Measurements from ENCODE around the gene TSHZ2.

The TSHZ2 gene

DNA sequence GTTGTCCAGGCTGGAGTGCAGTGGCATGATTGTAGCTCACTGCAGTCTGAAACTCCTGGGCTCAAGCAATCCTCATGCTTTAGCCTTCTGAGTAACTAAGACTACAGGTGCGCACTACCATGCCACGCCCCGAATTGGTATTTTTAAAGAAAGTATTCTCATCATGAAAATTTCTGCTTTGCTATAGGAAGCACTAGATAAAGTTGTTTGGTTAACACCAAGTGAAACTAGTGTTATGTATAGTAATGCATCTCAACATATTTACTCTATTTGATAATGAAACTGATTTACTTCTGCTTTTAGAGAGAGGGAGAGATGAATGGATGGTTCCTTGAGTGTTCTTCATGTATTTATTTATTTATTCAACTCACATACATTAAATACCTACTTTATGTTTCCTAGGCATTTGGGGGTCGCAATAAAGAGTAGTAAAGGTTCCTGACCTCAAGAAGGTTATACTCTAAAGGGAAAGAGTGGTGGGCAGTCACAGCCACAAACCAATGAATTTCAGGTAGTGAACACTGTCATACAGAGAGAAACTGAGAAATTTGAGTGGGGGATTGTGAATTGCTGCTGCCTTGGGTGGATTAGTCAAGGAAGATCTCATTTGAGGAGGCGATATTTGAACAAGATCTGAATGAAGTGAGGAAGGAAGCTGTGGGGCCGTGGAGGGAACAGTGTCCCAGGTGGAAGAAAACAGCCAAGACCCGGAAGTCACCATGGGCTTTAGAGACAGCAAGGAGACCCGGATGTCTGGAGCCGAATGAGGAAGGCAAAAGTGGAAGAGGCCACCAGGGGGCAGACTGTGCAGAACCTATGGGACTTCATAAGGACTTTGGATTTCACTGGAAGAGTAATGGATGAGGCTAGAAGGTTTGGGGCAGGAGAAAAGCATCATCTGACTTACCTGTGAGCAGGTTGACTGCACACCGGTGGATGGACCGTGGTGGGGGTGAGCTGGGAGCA lies 185.6 kb downstream of the TSHZ2 start:
- TF ChIP-seq, protein P1, sequence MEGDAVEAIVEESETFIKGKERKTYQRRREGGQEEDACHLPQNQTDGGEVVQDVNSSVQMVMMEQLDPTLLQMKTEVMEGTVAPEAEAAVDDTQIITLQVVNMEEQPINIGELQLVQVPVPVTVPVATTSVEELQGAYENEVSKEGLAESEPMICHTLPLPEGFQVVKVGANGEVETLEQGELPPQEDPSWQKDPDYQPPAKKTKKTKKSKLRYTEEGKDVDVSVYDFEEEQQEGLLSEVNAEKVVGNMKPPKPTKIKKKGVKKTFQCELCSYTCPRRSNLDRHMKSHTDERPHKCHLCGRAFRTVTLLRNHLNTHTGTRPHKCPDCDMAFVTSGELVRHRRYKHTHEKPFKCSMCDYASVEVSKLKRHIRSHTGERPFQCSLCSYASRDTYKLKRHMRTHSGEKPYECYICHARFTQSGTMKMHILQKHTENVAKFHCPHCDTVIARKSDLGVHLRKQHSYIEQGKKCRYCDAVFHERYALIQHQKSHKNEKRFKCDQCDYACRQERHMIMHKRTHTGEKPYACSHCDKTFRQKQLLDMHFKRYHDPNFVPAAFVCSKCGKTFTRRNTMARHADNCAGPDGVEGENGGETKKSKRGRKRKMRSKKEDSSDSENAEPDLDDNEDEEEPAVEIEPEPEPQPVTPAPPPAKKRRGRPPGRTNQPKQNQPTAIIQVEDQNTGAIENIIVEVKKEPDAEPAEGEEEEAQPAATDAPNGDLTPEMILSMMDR (IDR thresholded peaks at IDR 0.05; ENCODE audit: low read depth, low read length, missing control alignments): peak; percentile 63
- DNase-seq (ENCODE audit: extremely low read depth, low read depth): no peak
- no peak overlapping the region for H3K4me3 ChIP-seq (replicated peaks; ENCODE audit: low read depth, low read length)

DNA sequence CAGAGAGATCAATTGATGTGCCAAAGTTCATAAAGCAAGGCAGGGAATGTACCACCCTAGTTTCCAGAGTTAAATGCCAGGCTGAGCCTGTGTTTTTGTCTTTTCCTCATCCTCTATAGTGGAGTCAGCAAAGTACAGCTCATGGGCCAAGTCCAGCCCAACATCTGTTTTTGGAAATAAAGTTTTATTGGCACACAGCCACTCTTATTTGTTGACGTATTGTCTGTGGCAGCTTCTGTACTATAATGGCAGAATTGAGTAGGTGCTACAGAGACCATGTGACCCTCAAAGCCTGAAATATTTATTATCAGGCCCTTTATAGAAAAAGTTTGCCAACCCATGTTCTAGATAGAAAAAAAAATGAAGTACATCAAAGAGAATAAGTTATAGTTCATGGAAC lies 187.0 kb downstream of the TSHZ2 start:
- no peak overlapping the region for H3K4me3 ChIP-seq (replicated peaks; ENCODE audit: low read depth, low read length)
- TF ChIP-seq, protein P1 (IDR thresholded peaks at IDR 0.05; ENCODE audit: low read depth, low read length, missing control alignments): no peak
- no peak for DNase-seq (ENCODE audit: extremely low read depth, low read depth)

DNA sequence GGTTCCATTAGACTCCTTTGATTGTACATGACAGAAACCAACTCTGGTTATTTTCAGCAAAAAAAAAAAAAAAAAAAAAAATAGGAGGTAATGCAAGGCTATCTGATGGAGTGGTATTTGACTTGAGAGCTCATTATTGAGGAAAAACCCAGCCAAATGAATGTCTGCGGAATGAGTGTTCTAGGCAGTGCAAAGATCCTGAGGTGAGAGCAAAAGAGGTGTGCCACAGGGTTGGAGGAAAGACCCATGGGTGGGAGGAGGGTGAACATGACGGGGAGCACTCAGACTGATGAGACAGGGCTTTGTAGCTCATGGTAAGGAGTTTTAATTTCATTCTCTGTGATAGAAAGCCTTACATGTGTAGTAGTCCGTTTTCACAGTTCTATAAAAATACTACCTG lies 188.9 kb downstream of the TSHZ2 start:
- DNase-seq (ENCODE audit: extremely low read depth, low read depth): no peak
- H3K4me3 ChIP-seq (replicated peaks; ENCODE audit: low read depth, low read length): no peak overlapping the region
- TF ChIP-seq, protein P1 (IDR thresholded peaks at IDR 0.05; ENCODE audit: low read depth, low read length, missing control alignments): no peak

DNA sequence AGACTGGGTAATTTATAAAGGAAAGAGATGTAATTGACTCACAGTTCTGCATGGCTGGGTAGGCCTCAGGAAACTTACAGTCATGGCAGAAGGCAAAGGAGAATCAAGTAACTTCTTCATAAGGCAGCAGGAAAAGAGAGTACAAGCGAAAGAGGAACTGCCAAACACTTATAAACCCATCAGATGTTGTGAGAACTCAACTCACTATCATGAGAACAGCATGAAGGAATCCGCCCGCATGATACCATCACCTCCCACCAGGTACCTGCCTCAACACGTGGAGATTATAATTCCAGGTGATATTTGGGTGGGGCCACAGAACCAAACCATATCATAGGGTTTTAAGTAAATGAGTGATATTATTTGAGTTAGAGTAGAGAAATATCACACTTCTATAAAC lies 189.3 kb downstream of the TSHZ2 start:
- TF ChIP-seq, protein P1 (IDR thresholded peaks at IDR 0.05; ENCODE audit: low read depth, low read length, missing control alignments): no peak
- no peak overlapping the region for H3K4me3 ChIP-seq (replicated peaks; ENCODE audit: low read depth, low read length)
- no peak for DNase-seq (ENCODE audit: extremely low read depth, low read depth)

DNA sequence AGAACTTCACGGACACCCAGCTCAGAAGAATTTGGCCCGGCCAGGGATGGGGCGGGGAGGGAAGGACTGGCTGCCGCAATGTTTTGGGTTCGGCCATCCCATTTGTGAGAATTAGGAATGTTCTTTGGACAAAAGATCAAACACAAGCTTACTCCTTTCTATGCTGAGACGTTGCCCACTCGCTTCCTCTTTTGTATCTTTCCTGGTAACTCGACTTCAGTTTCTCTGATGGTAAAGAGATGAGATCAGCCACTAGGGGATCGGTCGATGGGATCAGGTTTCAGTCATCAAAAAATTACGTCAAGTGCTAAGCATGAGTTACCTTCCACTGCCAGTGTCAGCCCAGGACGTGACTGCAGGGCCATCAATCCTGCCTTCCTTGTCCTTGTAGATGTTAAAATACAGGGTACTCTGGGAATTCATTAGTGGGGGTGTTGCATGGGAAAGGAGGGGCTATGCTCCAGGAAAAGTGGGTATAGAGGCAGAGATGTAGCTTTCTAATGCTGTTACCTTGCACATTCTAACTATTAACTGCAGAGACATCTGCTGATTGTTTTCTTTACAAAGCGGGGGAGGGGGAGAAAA lies 190.2 kb downstream of the TSHZ2 start:
- no peak overlapping the region for H3K4me3 ChIP-seq (replicated peaks; ENCODE audit: low read depth, low read length)

DNA sequence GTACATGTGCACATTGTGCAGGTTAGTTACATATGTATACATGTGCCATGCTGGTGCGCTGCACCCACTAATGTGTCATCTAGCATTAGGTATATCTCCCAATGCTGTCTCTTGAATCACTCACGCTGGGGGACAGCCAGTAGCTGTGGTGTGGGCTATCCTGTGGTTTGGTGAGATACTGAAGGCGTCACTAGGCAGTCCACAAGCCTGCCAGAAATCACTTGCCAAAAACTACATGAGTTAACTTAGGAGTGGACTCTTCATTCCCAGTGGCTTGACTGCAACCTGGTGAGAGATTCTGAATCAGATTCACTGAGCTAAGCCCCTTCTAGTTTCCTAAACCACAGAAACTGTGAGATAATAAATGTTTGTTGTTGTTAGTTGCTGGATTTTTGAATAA lies 191.3 kb downstream of the TSHZ2 start:
- no peak for DNase-seq (ENCODE audit: extremely low read depth, low read depth)
- TF ChIP-seq, protein P1 (IDR thresholded peaks at IDR 0.05; ENCODE audit: low read depth, low read length, missing control alignments): no peak
- no peak overlapping the region for H3K4me3 ChIP-seq (replicated peaks; ENCODE audit: low read depth, low read length)

More for the DNA sequence above, 190.2 kb downstream of the TSHZ2 start:
- TF ChIP-seq, protein P1 (IDR thresholded peaks at IDR 0.05; ENCODE audit: low read depth, low read length, missing control alignments): no peak
- no peak for DNase-seq (ENCODE audit: extremely low read depth, low read depth)
